H9 (cell line): ENCODE data around the gene NPR1. TPM values are rescaled to one million over a fixed set of nuclear protein-coding genes. Genes with fewer than 3 reads are reported as not detected.

ENCODE experiments used
- DNase-seq: peaks from one replicate; pipeline ENCODE4 v3.0.0-alpha.2; 2017
- H2AFZ ChIP-seq: one replicate; pipeline ENCODE4 v1.6.1; 2013; ENCODE audit warnings: mild to moderate bottlenecking, low read length, control low read depth, moderate library complexity
- H2AK5ac ChIP-seq: 2 replicates; pipeline ENCODE4 v1.6.1; 2013; ENCODE audit warnings: low read length, control low read depth, mixed read lengths; ENCODE audit not compliant: insufficient read length
- H2BK120ac ChIP-seq: one replicate; pipeline ENCODE4 v1.6.1; 2013; ENCODE audit warnings: low read depth, mild to moderate bottlenecking, low read length, control low read depth, inconsistent platforms; ENCODE audit not compliant: poor library complexity, severe bottlenecking
- H2BK12ac ChIP-seq: 2 replicates; pipeline ENCODE4 v1.6.1; 2013; ENCODE audit warnings: low read length, control low read depth, mixed read lengths, low read depth; ENCODE audit not compliant: insufficient read length
- H2BK15ac ChIP-seq: 2 replicates; pipeline ENCODE4 v1.6.1; 2013; ENCODE audit warnings: low read depth, low read length, control low read depth
- H2BK20ac ChIP-seq: one replicate; pipeline ENCODE4 v1.6.1; 2013; ENCODE audit warnings: low read depth, mild to moderate bottlenecking, low read length, control low read depth, inconsistent platforms; ENCODE audit not compliant: poor library complexity, severe bottlenecking
- H2BK5ac ChIP-seq: 2 replicates; pipeline ENCODE4 v1.6.1; 2013; ENCODE audit warnings: low read length, control low read depth, mixed read lengths; ENCODE audit not compliant: insufficient read length
- H3K14ac ChIP-seq: 2 replicates; pipeline ENCODE4 v1.6.1; 2013; ENCODE audit warnings: low read length, control low read depth; ENCODE audit not compliant: insufficient read depth
- H3K18ac ChIP-seq: 2 replicates; pipeline ENCODE4 v1.6.1; 2013; ENCODE audit warnings: low read depth, mild to moderate bottlenecking, mixed read lengths, low read length, control low read depth; ENCODE audit not compliant: insufficient read length
- H3K23ac ChIP-seq: 2 replicates; pipeline ENCODE4 v1.6.1; 2013; ENCODE audit warnings: low read length, control low read depth, mixed read lengths, low read depth; ENCODE audit not compliant: insufficient read length
- H3K23me2 ChIP-seq: 2 replicates; pipeline ENCODE4 v1.6.1; 2013; ENCODE audit warnings: low read depth, mild to moderate bottlenecking, mixed read lengths, low read length, control low read depth; ENCODE audit not compliant: insufficient read length, poor library complexity, severe bottlenecking
- H3K27ac ChIP-seq: 2 replicates; pipeline ENCODE4 v1.5.1; 2013; ENCODE audit warnings: low read length, control low read depth, mixed read lengths, low read depth; ENCODE audit not compliant: insufficient read length
- H3K27me3 ChIP-seq: 2 replicates; pipeline ENCODE4 v1.6.1; 2013; ENCODE audit warnings: low read length, control low read depth, inconsistent platforms; ENCODE audit not compliant: insufficient read depth
- H3K4ac ChIP-seq: 2 replicates; pipeline ENCODE4 v1.6.1; 2013; ENCODE audit warnings: low read depth, mild to moderate bottlenecking, control low read depth, inconsistent platforms, low read length, moderate library complexity
- H3K4me1 ChIP-seq: 2 replicates; pipeline ENCODE4 v1.6.1; 2013; ENCODE audit warnings: low read length, control low read depth, inconsistent platforms; ENCODE audit not compliant: insufficient read depth
- H3K4me2 ChIP-seq: 2 replicates; pipeline ENCODE4 v1.6.1; 2013; ENCODE audit warnings: low read length, control low read depth, mixed read lengths; ENCODE audit not compliant: insufficient read length, insufficient read depth
- H3K56ac ChIP-seq: 2 replicates; pipeline ENCODE4 v1.6.1; 2013; ENCODE audit warnings: low read depth, mild to moderate bottlenecking, mixed read lengths, low read length, control low read depth; ENCODE audit not compliant: insufficient read length
- H3K79me1 ChIP-seq: 2 replicates; pipeline ENCODE4 v1.6.1; 2013; ENCODE audit warnings: low read depth, mild to moderate bottlenecking, moderate library complexity, low read length, control low read depth, inconsistent platforms; ENCODE audit not compliant: insufficient read depth, poor library complexity, severe bottlenecking
- H3K79me2 ChIP-seq: 2 replicates; pipeline ENCODE4 v1.6.1; 2013; ENCODE audit warnings: low read length, control low read depth, inconsistent platforms; ENCODE audit not compliant: insufficient read depth
- H3K9ac ChIP-seq: 2 replicates; pipeline ENCODE4 v1.6.1; 2013; ENCODE audit warnings: low read length, control low read depth, mixed read lengths; ENCODE audit not compliant: insufficient read length; ENCODE audit errors: extremely low read depth
- H3K9me3 ChIP-seq: one replicate; pipeline ENCODE4 v1.6.1; 2013; ENCODE audit warnings: low read depth, low read length, inconsistent platforms; ENCODE audit not compliant: control insufficient read depth
- H3T11ph ChIP-seq: one replicate; pipeline ENCODE4 v1.6.1; 2013; ENCODE audit warnings: mild to moderate bottlenecking, low read length, control low read depth, inconsistent platforms
- H4K20me1 ChIP-seq: one replicate; pipeline ENCODE4 v1.6.1; 2013; ENCODE audit not compliant: control insufficient read depth, insufficient read length, insufficient read depth
- H4K5ac ChIP-seq: 2 replicates; pipeline ENCODE4 v1.6.1; 2013; ENCODE audit warnings: low read depth, mild to moderate bottlenecking, mixed read lengths, low read length, control low read depth; ENCODE audit not compliant: insufficient read length
- H4K8ac ChIP-seq: replicated peaks from 2 replicates; pipeline ENCODE4 v1.6.1; 2013; ENCODE audit warnings: low read length, control low read depth, mixed read lengths, low read depth; ENCODE audit not compliant: insufficient read length
- H4K91ac ChIP-seq: 2 replicates; pipeline ENCODE4 v1.6.1; 2013; ENCODE audit warnings: low read depth, mild to moderate bottlenecking, moderate library complexity, mixed read lengths, low read length, control low read depth; ENCODE audit not compliant: insufficient read length
- H3K27ac Mint-ChIP-seq, 3 experiments: 2 replicates in 2 of 3; 3 replicates in 1 of 3; pipeline ENCODE4 v1.8.0; 2020 to 2021; ENCODE audit warnings: mixed read lengths in 3 of 3, mild to moderate bottlenecking in 1 of 3, moderate library complexity in 1 of 3
- H3K27me3 Mint-ChIP-seq: 2 replicates; pipeline ENCODE4 v1.8.0; 2021; ENCODE audit warnings: low read depth, mild to moderate bottlenecking, moderate library complexity, mixed read lengths
- H3K36me3 Mint-ChIP-seq, 3 experiments: 2 replicates in 2 of 3; 3 replicates in 1 of 3; pipeline ENCODE4 v1.8.0; 2020 to 2021; ENCODE audit warnings: low read depth in 3 of 3, mixed read lengths in 3 of 3; ENCODE audit not compliant: insufficient read depth in 1 of 3
- H3K4me1 Mint-ChIP-seq, 2 experiments: 2 replicates each; pipeline ENCODE4 v1.8.0; 2020; ENCODE audit warnings: mixed read lengths in 2 of 2
- H3K4me3 Mint-ChIP-seq, 2 experiments: 2 replicates in 1 of 2; 3 replicates in 1 of 2; pipeline ENCODE4 v1.8.0; 2020 to 2021; ENCODE audit warnings: mild to moderate bottlenecking in 2 of 2, mixed read lengths in 2 of 2, moderate library complexity in 1 of 2
- H3K9me3 Mint-ChIP-seq, 2 experiments: 2 replicates in 1 of 2; 3 replicates in 1 of 2; pipeline ENCODE4 v1.8.0; 2020; ENCODE audit warnings: mild to moderate bottlenecking in 2 of 2, mixed read lengths in 2 of 2, moderate library complexity in 1 of 2
- CTCF ChIP-seq: fragments of 200-600 bp; sonication (generic); conservative IDR thresholded peaks from 3 replicates; pipeline ENCODE4 v1.8.0; 2021; ENCODE audit warnings: antibody characterized with exemption, mild to moderate bottlenecking
- WGBS: extraction: QIAGEN DNeasy Blood & Tissue Kit; methylation state at CpG from one replicate; pipeline ENCODE4 v1.1.7; 2013; ENCODE audit warnings: missing lambda C conversion rate, low lambda C conversion rate, mixed read lengths; ENCODE audit not compliant: insufficient read length; ENCODE audit errors: extremely low coverage; 5-methylcytosine and 5-hydroxymethylcytosine counted together
- total RNA-seq: library from RNA; stranded (reverse); gene quantifications from 2 replicates; pipeline ENCODE4 v1.2.1, GENCODE V29; 2021

The NPR1 gene
- total RNA-seq, 1 experiment from 2014 or later, result 8.6 TPM

DNA sequence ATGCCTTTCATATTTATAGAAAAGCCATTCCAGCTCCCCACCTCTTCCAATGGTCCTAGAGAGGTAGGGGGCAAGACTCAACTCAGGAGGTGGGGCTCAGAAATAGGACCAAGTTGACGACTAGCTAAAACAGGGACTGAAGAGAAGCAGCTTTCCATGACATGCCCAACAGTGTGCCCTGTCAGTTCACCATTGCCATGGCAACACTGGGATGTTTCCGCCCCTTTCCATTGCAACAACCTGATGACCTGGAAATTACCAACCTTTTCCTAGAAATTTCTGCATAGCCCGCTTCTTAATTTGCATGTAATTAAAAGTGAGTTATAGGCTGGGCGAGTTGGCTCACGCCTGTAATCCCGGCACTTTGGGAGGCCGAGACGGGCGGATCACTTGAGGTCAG is 27.0 kb downstream of the NPR1 start:
- Histone ChIP-seq H2BK120ac (no peak overlapping the region), H4K91ac (no peak overlapping the region), H3K23ac (no peak overlapping the region), H3K27ac (no peak overlapping the region), H3K4ac (no peak overlapping the region), H2BK20ac (no peak overlapping the region), H3K56ac (no peak overlapping the region), H4K5ac (no peak overlapping the region), H3K9me3 (no peaks in the 10 kb centered on the region), H4K20me1 (no peaks in the 10 kb centered on the region), H3T11ph (no peak overlapping the region), H3K9ac (no peak overlapping the region), H3K79me1 (no peaks in the 10 kb centered on the region), H3K4me1 (no peaks in the 10 kb centered on the region), H3K27me3 (no peaks in the 10 kb centered on the region), H3K79me2 (no peaks in the 10 kb centered on the region), H3K23me2 (no peaks in the 10 kb centered on the region), H3K4me2 (no peak overlapping the region), H4K8ac (no peak overlapping the region), H2BK5ac (no peak overlapping the region), H2BK15ac (no peak overlapping the region), H3K18ac (no peak overlapping the region), H2BK12ac (no peak overlapping the region), H3K14ac (no peak overlapping the region), H2AK5ac (no peak overlapping the region), H2AFZ (no peak overlapping the region)
- WGBS, result no CpG with 5 or more reads among the region's 9 CpGs
- H3K4me3 Mint-ChIP-seq, result no peak overlapping the region
- no peak for TF ChIP-seq CTCF
- no peaks in the 10 kb centered on the region; a peak in 1 of 5 replicates for H3K9me3 Mint-ChIP-seq
- no peak overlapping the region for H3K27ac Mint-ChIP-seq
- no peaks in the 10 kb centered on the region; the same call in 1 of the 2 replicates for H3K27me3 Mint-ChIP-seq
- no peaks in the 10 kb centered on the region for H3K36me3 Mint-ChIP-seq
- no peak for DNase-seq
- no peaks in the 10 kb centered on the region for H3K4me1 Mint-ChIP-seq
